Panc1 (cell line): ENCODE measurements around the gene ZNF689. TPM values are rescaled to one million over a fixed set of nuclear protein-coding genes. Genes with fewer than 3 reads are reported as not detected.

Source experiments
- ATAC-seq: fragments of 200-7000 bp; cut with Tn5 transposase; 2 replicates; pipeline ENCODE4 v1.9.1; 2020; ENCODE audit warnings: mild to moderate bottlenecking, moderate library complexity
- BruUV-seq: library from RNA; stranded (reverse); fragments of 400-500 nt; replicated peaks from 2 replicates; lab custom pipeline; 2021; lab: Mats Ljungman, UMichigan
- CTCF ChIA-PET: fragments of 300-600 bp; sonication (Branson Sonifier 250); formaldehyde crosslinking; loops from one replicate; lab custom pipeline; 2022; ENCODE audit warnings: antibody characterized with exemption; lab: Charles Lee
- POLR2A ChIA-PET: fragments of 300-600 bp; sonication (Branson Sonifier 250); formaldehyde crosslinking; loops from one replicate; lab custom pipeline; 2022; ENCODE audit warnings: antibody characterized with exemption; lab: Charles Lee
- DNase-seq: peaks from one replicate; pipeline ENCODE4 v3.0.0-alpha.2; 2010; ENCODE audit warnings: low read depth, low spot score
- H3K27ac ChIP-seq: 2 replicates; pipeline ENCODE4 v1.5.1; 2011; ENCODE audit warnings: mild to moderate bottlenecking, low read length, inconsistent platforms
- H3K27me3 ChIP-seq: fragments of 200-500 bp; sonication (Bioruptor generic); 2 replicates; pipeline ENCODE4 v1.6.0; 2014; ENCODE audit warnings: low read length, inconsistent platforms; ENCODE audit not compliant: control insufficient read depth, insufficient read depth
- H3K36me3 ChIP-seq: fragments of 200-500 bp; sonication (Bioruptor generic); 2 replicates; pipeline ENCODE4 v1.5.1; 2014; ENCODE audit warnings: inconsistent platforms, mild to moderate bottlenecking, low read length, moderate library complexity; ENCODE audit not compliant: control insufficient read depth, insufficient read depth
- H3K4me1 ChIP-seq: 2 replicates; pipeline ENCODE4 v1.5.1; 2011; ENCODE audit warnings: inconsistent platforms, mild to moderate bottlenecking, low read length, moderate library complexity; ENCODE audit not compliant: control insufficient read depth, insufficient read depth
- H3K4me3 ChIP-seq, 2 experiments: 2 replicates each; pipeline ENCODE4 v1.5.1; 2011 to 2012; ENCODE audit warnings: low read depth in 2 of 2, low read length in 2 of 2, mild to moderate bottlenecking in 2 of 2, inconsistent platforms in 1 of 2, moderate library complexity in 1 of 2
- H3K9me3 ChIP-seq: fragments of 200-500 bp; sonication (Bioruptor generic); 2 replicates; pipeline ENCODE4 v1.5.1; 2014; ENCODE audit warnings: low read depth, mild to moderate bottlenecking, inconsistent platforms, low read length, moderate library complexity; ENCODE audit not compliant: control insufficient read depth, insufficient read depth
- POLR2AphosphoS5 ChIP-seq: IDR thresholded peaks from 2 replicates; pipeline ENCODE4 v1.6.1; 2012; ENCODE audit warnings: mild to moderate bottlenecking, low read depth, low read length, moderate library complexity
- REST ChIP-seq, 2 experiments: IDR thresholded peaks; 2 replicates each; pipeline ENCODE4 v1.6.1; 2011 to 2012; ENCODE audit warnings: low read depth in 2 of 2, control low read depth in 1 of 2, low read length in 1 of 2, mild to moderate bottlenecking in 1 of 2, moderate library complexity in 1 of 2; ENCODE audit not compliant: insufficient read depth in 1 of 2
- SIN3A ChIP-seq: IDR thresholded peaks from 2 replicates; pipeline ENCODE4 v1.6.1; 2012; ENCODE audit warnings: low read depth, mild to moderate bottlenecking, low read length, moderate library complexity, borderline replicate concordance; ENCODE audit not compliant: insufficient read depth
- TCF7L2 ChIP-seq: IDR thresholded peaks from 2 replicates; pipeline ENCODE4 v1.6.1; 2011; ENCODE audit warnings: mild to moderate bottlenecking, low read depth, low read length, inconsistent platforms
- in situ Hi-C: cut with HindIII; loops from 2 replicates; pipeline ENCODE4 v1.10.0; 2016; ENCODE audit warnings: low sequenced_read_pairs, low pct_unique_long_range_greater_than_20kb
- intact Hi-C: fragments of 100-400 bp; cut with micrococcal nuclease; formaldehyde crosslinking; loops from one replicate; pipeline ENCODE4 v1.10.0; 2022; ENCODE audit not compliant: unreplicated experiment
- total RNA-seq: library from RNA; stranded (reverse); gene quantifications from one replicate; pipeline ENCODE4 v1.2.1, GENCODE V29; 2021; ENCODE audit not compliant: unreplicated experiment
- TF ChIP-seq, protein P1 (sequence below): fragments of 450-650 bp; IDR thresholded peaks from 2 replicates; pipeline ENCODE4 v1.5.1; 2017; ENCODE audit warnings: mild to moderate bottlenecking

Gene ZNF689
- total RNA-seq, 1 experiment from 2014 or later = 16.5 TPM

DNA sequence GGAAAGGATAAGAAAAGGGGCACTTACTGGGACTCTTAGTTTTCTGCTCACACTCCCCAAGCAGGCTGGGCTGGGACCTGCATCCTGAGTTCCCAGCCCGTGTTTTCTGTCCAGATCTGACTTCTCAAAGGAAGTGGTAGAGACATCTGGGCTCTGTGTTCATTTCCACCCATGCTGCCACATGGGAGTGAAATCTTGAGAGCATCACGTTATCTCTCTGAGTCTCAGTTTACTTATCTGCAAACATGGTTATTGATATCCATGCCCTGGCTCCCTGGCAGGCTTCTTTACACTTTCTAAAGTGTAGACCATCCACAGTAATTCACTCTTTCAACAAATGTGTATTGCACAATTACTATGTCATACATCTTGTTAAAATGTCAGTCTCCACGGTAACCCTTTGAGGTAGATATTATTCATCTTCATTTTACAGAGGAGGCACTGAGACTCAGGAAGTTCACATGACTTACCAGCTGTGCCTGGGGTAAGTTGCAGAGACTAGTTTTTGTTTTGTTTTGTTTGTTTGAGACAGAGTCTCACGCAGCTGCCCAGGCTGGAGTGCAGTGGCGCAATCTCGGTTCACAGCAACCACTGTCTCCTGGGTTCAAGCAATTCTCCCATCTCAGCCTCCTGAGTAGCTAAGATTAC is 42.1 kb downstream of the ZNF689 start:
- DNase-seq = peak; percentile 24
- Histone ChIP-seq H3K9me3 (no peaks in the 10 kb centered on the region), H3K4me3 (no peak overlapping the region), H3K36me3 (no peaks in the 10 kb centered on the region), H3K4me1 (peaks cover 9% of the 10 kb centered on the region), H3K27me3 (no peaks in the 10 kb centered on the region), H3K27ac (no peak overlapping the region)
- CTCF ChIA-PET = no interaction called here
- in situ Hi-C loops = no loop called here
- intact Hi-C loops = no loop called here
- no TSS peak for BruUV-seq
- POLR2A ChIA-PET = no interaction called here
- ATAC-seq = no peak
- TF ChIP-seq TCF7L2 = peak; percentile 79
- TF ChIP-seq POLR2AphosphoS5 = no peak

DNA sequence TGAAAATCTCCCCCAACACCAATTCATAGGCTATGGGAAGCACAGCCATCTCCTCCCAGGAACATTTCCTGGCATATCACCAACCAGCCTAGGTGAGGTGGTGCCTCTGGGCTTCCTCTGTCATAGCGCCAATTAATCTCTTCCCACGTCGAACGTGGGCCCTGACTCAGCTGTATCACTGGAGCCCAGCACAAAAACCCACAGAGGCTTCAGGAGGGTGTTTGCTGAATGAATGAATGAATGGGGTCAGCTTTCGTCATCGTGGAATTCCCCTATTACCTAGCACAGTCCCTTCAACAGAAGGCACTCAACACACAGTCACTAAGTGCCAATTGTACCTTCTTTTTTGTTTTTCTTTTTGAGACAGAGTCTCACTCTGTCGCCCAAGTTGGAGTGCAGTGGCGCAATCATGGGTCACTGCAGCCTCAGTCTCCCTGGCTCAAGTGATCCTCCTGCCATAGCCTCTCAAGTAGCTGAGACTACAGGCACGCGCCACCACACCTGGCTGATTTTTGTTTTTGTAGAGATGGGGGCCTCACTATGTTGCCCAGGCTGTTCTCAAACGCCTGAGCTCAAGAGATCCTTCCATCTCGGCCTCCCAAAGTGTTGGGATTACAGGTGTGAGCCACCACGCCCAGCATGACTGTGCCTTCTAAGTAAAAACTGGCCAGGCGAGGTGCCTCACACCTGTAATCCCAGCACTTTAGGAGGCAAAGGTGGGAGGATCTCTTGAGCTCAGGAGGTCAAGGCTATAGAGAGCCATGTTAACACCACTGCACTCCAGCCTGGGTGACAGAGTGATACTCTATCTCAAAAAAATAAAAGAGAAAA is 42.8 kb downstream of the ZNF689 start:
- TF ChIP-seq POLR2AphosphoS5 (no peak), SIN3A (no peak), TCF7L2 (no peak), REST (IDR thresholded peaks at IDR 0.05; ENCODE audit: insufficient read depth in 1 of 2, low read depth in 2 of 2, low read length in 1 of 2) (no peak)
- TF ChIP-seq, protein P1, sequence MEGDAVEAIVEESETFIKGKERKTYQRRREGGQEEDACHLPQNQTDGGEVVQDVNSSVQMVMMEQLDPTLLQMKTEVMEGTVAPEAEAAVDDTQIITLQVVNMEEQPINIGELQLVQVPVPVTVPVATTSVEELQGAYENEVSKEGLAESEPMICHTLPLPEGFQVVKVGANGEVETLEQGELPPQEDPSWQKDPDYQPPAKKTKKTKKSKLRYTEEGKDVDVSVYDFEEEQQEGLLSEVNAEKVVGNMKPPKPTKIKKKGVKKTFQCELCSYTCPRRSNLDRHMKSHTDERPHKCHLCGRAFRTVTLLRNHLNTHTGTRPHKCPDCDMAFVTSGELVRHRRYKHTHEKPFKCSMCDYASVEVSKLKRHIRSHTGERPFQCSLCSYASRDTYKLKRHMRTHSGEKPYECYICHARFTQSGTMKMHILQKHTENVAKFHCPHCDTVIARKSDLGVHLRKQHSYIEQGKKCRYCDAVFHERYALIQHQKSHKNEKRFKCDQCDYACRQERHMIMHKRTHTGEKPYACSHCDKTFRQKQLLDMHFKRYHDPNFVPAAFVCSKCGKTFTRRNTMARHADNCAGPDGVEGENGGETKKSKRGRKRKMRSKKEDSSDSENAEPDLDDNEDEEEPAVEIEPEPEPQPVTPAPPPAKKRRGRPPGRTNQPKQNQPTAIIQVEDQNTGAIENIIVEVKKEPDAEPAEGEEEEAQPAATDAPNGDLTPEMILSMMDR = no peak
- Histone ChIP-seq H3K9me3 (no peaks in the 10 kb centered on the region), H3K4me3 (no peak overlapping the region), H3K36me3 (no peaks in the 10 kb centered on the region), H3K27ac (no peak overlapping the region), H3K27me3 (no peaks in the 10 kb centered on the region), H3K4me1 (peaks cover 9% of the 10 kb centered on the region)
- POLR2A ChIA-PET = no interaction called here
- DNase-seq (no peak), ATAC-seq (no peak)
- BruUV-seq = no TSS peak
- intact Hi-C loops = no loop called here
- CTCF ChIA-PET = no interaction called here
- in situ Hi-C loops = no loop called here

GRCh38 chr16:30566531-30566930 is 43.7 kb downstream of the ZNF689 start:
- CTCF ChIA-PET = no interaction called here
- no TSS peak for BruUV-seq
- no peaks in the 10 kb centered on the region for H3K9me3 ChIP-seq
- POLR2A ChIA-PET = no interaction called here
- ATAC-seq (no peak), DNase-seq (no peak)
- TF ChIP-seq, protein P1 = no peak
- no peak for TF ChIP-seq REST (IDR thresholded peaks at IDR 0.05; ENCODE audit: insufficient read depth in 1 of 2, low read depth in 2 of 2, low read length in 1 of 2)
- TF ChIP-seq TCF7L2 = no peak
- TF ChIP-seq SIN3A = no peak
- no peak overlapping the region for H3K4me3 ChIP-seq
- in situ Hi-C loops (no loop called here), intact Hi-C loops (no loop called here)
- H3K27ac ChIP-seq = no peak overlapping the region
- H3K27me3 ChIP-seq = no peaks in the 10 kb centered on the region
- H3K4me1 ChIP-seq = peaks cover 9% of the 10 kb centered on the region
- H3K36me3 ChIP-seq = no peaks in the 10 kb centered on the region
